SK-N-SH (cell line): Measurements from ENCODE around the gene MEGF10. TPM values are rescaled to one million over a fixed set of nuclear protein-coding genes. Genes with fewer than 3 reads are reported as not detected.

Experiments
- CTCF ChIA-PET: fragments of 300-600, 350-600 bp; formaldehyde crosslinking; extraction: SDS; loops from one replicate; lab custom pipeline; 2021; lab: Yijun Ruan, JAX
- POLR2A ChIA-PET: fragments of 350-600 bp; sonication (Branson Sonifier 250); formaldehyde crosslinking; extraction: SDS; loops from one replicate; lab custom pipeline; 2020; ENCODE audit warnings: antibody characterized with exemption, inconsistent platforms; lab: Yijun Ruan, JAX
- DNase-seq: peaks from one replicate; pipeline ENCODE4 v3.0.0; 2012
- H2AFZ ChIP-seq: fragments of 200-600 bp; sonication (generic); 2 replicates; pipeline ENCODE4 v1.8.1; 2016; ENCODE audit warnings: antibody characterized with exemption, mild to moderate bottlenecking, low read depth
- H3F3A ChIP-seq: fragments of 200-600 bp; sonication (generic); replicated peaks from 2 replicates; pipeline ENCODE3; 2016; ENCODE audit warnings: antibody characterized with exemption, mild to moderate bottlenecking; ENCODE audit not compliant: insufficient read depth
- H3K27ac ChIP-seq, 2 experiments: fragments of 200-500 bp in 1 of 2; fragments of 200-600 bp in 1 of 2; sonication (Bioruptor generic) in 1 of 2; sonication (generic), shearing (Covaris generic) in 1 of 2; 2 replicates each; pipeline versions ENCODE4 v1.5.1 to v1.6.1; 2014 to 2016; ENCODE audit warnings: low read depth in 2 of 2, inconsistent platforms in 1 of 2, low read length in 1 of 2, mild to moderate bottlenecking in 1 of 2, mixed read lengths in 1 of 2
- H3K27me3 ChIP-seq: fragments of 200-600 bp; sonication (generic), shearing (Covaris generic); 2 replicates; pipeline ENCODE4 v1.6.1; 2016; ENCODE audit warnings: mixed run types; ENCODE audit not compliant: insufficient read depth
- H3K36me3 ChIP-seq, 2 experiments: fragments of 200-500 bp in 1 of 2; fragments of 200-600 bp in 1 of 2; sonication (Bioruptor generic) in 1 of 2; sonication (generic) in 1 of 2; replicated peaks in 1 of 2; 2 replicates each; pipeline versions ENCODE3 to v1.5.1; 2014 to 2016; ENCODE audit warnings: low read length in 1 of 2, mild to moderate bottlenecking in 1 of 2; ENCODE audit not compliant: insufficient read depth in 2 of 2, control insufficient read depth in 1 of 2
- H3K4me1 ChIP-seq, 2 experiments: fragments of 200-500 bp in 1 of 2; fragments of 200-600 bp in 1 of 2; sonication (Bioruptor generic) in 1 of 2; sonication (generic), shearing (Covaris generic) in 1 of 2; 2 replicates each; pipeline versions ENCODE4 v1.5.1 to v1.6.1; 2014 to 2016; ENCODE audit warnings: low read depth in 1 of 2, low read length in 1 of 2, mixed run types in 1 of 2; ENCODE audit not compliant: insufficient read depth in 2 of 2, control insufficient read depth in 1 of 2
- H3K4me2 ChIP-seq: fragments of 200-600 bp; sonication (generic), shearing (Covaris generic); 2 replicates; pipeline ENCODE4 v1.6.1; 2017; ENCODE audit warnings: mixed run types
- H3K4me3 ChIP-seq, 2 experiments: fragments of 200-500 bp in 1 of 2; fragments of 200-600 bp in 1 of 2; sonication (Bioruptor generic) in 1 of 2; sonication (generic), shearing (Covaris generic) in 1 of 2; 2 replicates each; pipeline versions ENCODE4 v1.5.1 to v1.8.1; 2014 to 2016; ENCODE audit warnings: low read depth in 2 of 2, inconsistent platforms in 1 of 2, low read length in 1 of 2, mild to moderate bottlenecking in 1 of 2, mixed read lengths in 1 of 2, moderate library complexity in 1 of 2
- H3K79me2 ChIP-seq: fragments of 200-600 bp; sonication (generic); 2 replicates; pipeline ENCODE4 v1.8.1; 2017; ENCODE audit warnings: mild to moderate bottlenecking; ENCODE audit not compliant: insufficient read depth
- H3K9ac ChIP-seq: fragments of 200-600 bp; sonication (generic); 2 replicates; pipeline ENCODE4 v1.6.1; 2017; ENCODE audit warnings: mixed run types
- H3K9me2 ChIP-seq: fragments of 200-600 bp; sonication (generic); 2 replicates; pipeline ENCODE4 v1.6.1; 2017; ENCODE audit warnings: mixed run types
- H3K9me3 ChIP-seq: fragments of 200-600 bp; sonication (generic); 2 replicates; pipeline ENCODE4 v1.6.1; 2017; ENCODE audit warnings: mixed run types, mild to moderate bottlenecking, moderate library complexity
- H4K20me1 ChIP-seq: fragments of 200-600 bp; sonication (generic); 2 replicates; pipeline ENCODE4 v1.6.1; 2017; ENCODE audit warnings: mild to moderate bottlenecking, mixed run types; ENCODE audit not compliant: insufficient read depth
- ELF1 ChIP-seq: IDR thresholded peaks from 2 replicates; pipeline ENCODE4 v1.4.0; 2012
- FOSL2 ChIP-seq: IDR thresholded peaks from 2 replicates; pipeline ENCODE4 v1.4.0; 2012; ENCODE audit warnings: low read depth, mild to moderate bottlenecking, moderate library complexity, borderline replicate concordance
- FOXM1 ChIP-seq: IDR thresholded peaks from 2 replicates; pipeline ENCODE4 v1.4.0; 2012; ENCODE audit warnings: low read depth, mild to moderate bottlenecking
- GABPA ChIP-seq: IDR thresholded peaks from 2 replicates; pipeline ENCODE4 v1.4.0; 2012; ENCODE audit warnings: low read depth, mild to moderate bottlenecking
- GATA2 ChIP-seq: sonication (generic); formaldehyde crosslinking; IDR thresholded peaks from 2 replicates; pipeline ENCODE4 v1.5.0; 2020; ENCODE audit warnings: mild to moderate bottlenecking, missing genetic modification reagents
- JUND ChIP-seq: IDR thresholded peaks from 2 replicates; pipeline ENCODE4 v1.4.0; 2012
- MXI1 ChIP-seq: IDR thresholded peaks from 2 replicates; pipeline ENCODE4 v1.6.1; 2012; ENCODE audit warnings: mild to moderate bottlenecking, low read depth, low read length, improper control_type of control experiment
- POLR2AphosphoS5 ChIP-seq: IDR thresholded peaks from 2 replicates; pipeline ENCODE4 v1.6.1; 2012; ENCODE audit warnings: low read depth, low read length
- RFX5 ChIP-seq: IDR thresholded peaks from 2 replicates; pipeline ENCODE4 v1.6.1; 2012; ENCODE audit warnings: mild to moderate bottlenecking, improper control_type of control experiment, low read length
- RXRA ChIP-seq: IDR thresholded peaks from 2 replicates; pipeline ENCODE4 v1.4.0; 2012; ENCODE audit warnings: low read depth, mild to moderate bottlenecking, borderline replicate concordance
- TCF12 ChIP-seq: IDR thresholded peaks from 2 replicates; pipeline ENCODE4 v1.4.0; 2012
- TEAD4 ChIP-seq: IDR thresholded peaks from 2 replicates; pipeline ENCODE4 v1.4.0; 2012; ENCODE audit warnings: mild to moderate bottlenecking, borderline replicate concordance; ENCODE audit not compliant: insufficient read depth
- YY1 ChIP-seq: IDR thresholded peaks from 2 replicates; pipeline ENCODE4 v1.4.0; 2012; ENCODE audit warnings: low read depth, mild to moderate bottlenecking
- ZBTB33 ChIP-seq: IDR thresholded peaks from 2 replicates; pipeline ENCODE4 v1.4.0; 2012; ENCODE audit warnings: low read depth, borderline replicate concordance
- WGBS: methylation state at CpG from one replicate; pipeline ENCODE4 v1.1.6; 2017; ENCODE audit warnings: low lambda C conversion rate; 5-methylcytosine and 5-hydroxymethylcytosine counted together
- polyA plus RNA-seq, 3 experiments: library from polyadenylated mRNA; depleted of rRNA; stranded (reverse); fragments of >200 nt; gene quantifications; 2 replicates each; pipeline ENCODE4 v1.2.3, GENCODE V29; 2012

Gene MEGF10
- polyA plus RNA-seq, 1 of the 3 experiments (the other 2 are of a cell fraction), result 1.1 TPM

GRCh38 chr5:127416906-127417305, 126.3 kb downstream of the MEGF10 start:
- no peaks in the 10 kb centered on the region for H4K20me1 ChIP-seq
- H3K9me3 ChIP-seq, result no peaks in the 10 kb centered on the region
- H2AFZ ChIP-seq, result no peak overlapping the region
- no peaks in the 10 kb centered on the region for H3K27me3 ChIP-seq
- ChIA-PET CTCF (no interaction called here), POLR2A (no interaction called here)
- no peak overlapping the region for H3K4me3 ChIP-seq
- H3K4me2 ChIP-seq, result no peak overlapping the region
- TF ChIP-seq GABPA (no peak), YY1 (no peak), ELF1 (no peak), ZBTB33 (no peak), RFX5 (no peak), TEAD4 (no peak), FOXM1 (no peak), FOSL2 (no peak), POLR2AphosphoS5 (no peak)
- no peaks in the 10 kb centered on the region for H3K36me3 ChIP-seq
- no peak overlapping the region for H3K9ac ChIP-seq
- no peaks in the 10 kb centered on the region for H3F3A ChIP-seq
- H3K9me2 ChIP-seq, result no peaks in the 10 kb centered on the region
- no peaks in the 10 kb centered on the region for H3K79me2 ChIP-seq
- H3K27ac ChIP-seq, result no peak overlapping the region
- H3K4me1 ChIP-seq, result no peaks in the 10 kb centered on the region; a peak in 2 of 4 replicates
- 100% methylated on average over 3 of the region's 4 CpGs for WGBS
- no peak for DNase-seq

GRCh38 chr5:127417528-127417927, 126.9 kb downstream of the MEGF10 start:
- H2AFZ ChIP-seq, result no peak overlapping the region
- H3K79me2 ChIP-seq, result no peaks in the 10 kb centered on the region
- no peak for TF ChIP-seq YY1
- no peak for TF ChIP-seq GATA2 (CRISPR knock-in tag)
- TF ChIP-seq MXI1, result no peak
- no peak for TF ChIP-seq GABPA
- TF ChIP-seq ELF1, result no peak
- no peak for TF ChIP-seq JUND
- no peak for TF ChIP-seq RXRA
- TF ChIP-seq TCF12, result no peak
- H3K9me3 ChIP-seq, result no peaks in the 10 kb centered on the region
- POLR2A ChIA-PET, result no interaction called here
- no peaks in the 10 kb centered on the region for H4K20me1 ChIP-seq
- no peak for DNase-seq
- H3K4me1 ChIP-seq, result no peaks in the 10 kb centered on the region; a peak in 2 of 4 replicates
- H3K9me2 ChIP-seq, result no peaks in the 10 kb centered on the region
- H3K9ac ChIP-seq, result no peak overlapping the region
- H3K36me3 ChIP-seq, result no peaks in the 10 kb centered on the region
- H3K27me3 ChIP-seq, result no peaks in the 10 kb centered on the region
- H3K4me3 ChIP-seq, result no peak overlapping the region
- CTCF ChIA-PET, result no interaction called here
- 54% methylated on average over 2 of the region's 2 CpGs for WGBS
- no peaks in the 10 kb centered on the region for H3F3A ChIP-seq
- no peak overlapping the region for H3K4me2 ChIP-seq
- no peak overlapping the region for H3K27ac ChIP-seq
